Measurements from ENCODE around the gene KRTCAP3.

The KRTCAP3 gene

GRCh38 chr2:27441226-27441926, 805 bp upstream of the KRTCAP3 start:
- no peak for DNase-seq

GRCh38 chr2:27442920-27443282, 720 bp downstream of the KRTCAP3 start:
- no peak for DNase-seq

GRCh38 chr2:27445155-27445554, 3.0 kb downstream of the KRTCAP3 start:
- no peak for DNase-seq

- DNase-seq, result no peak
Measured at GRCh38 chr2:27445615-27446014, 3.4 kb downstream of the KRTCAP3 start.

GRCh38 chr2:27446057-27446456, 3.9 kb downstream of the KRTCAP3 start:
- no peak for DNase-seq

GRCh38 chr2:27448381-27448780, 6.2 kb downstream of the KRTCAP3 start:
- no peak for DNase-seq

- no peak for DNase-seq
Measured at GRCh38 chr2:27451095-27451494, 8.9 kb downstream of the KRTCAP3 start.

GRCh38 chr2:27453968-27454367, 11.8 kb downstream of the KRTCAP3 start:
- DNase-seq, result no peak

GRCh38 chr2:27461118-27461517, 18.9 kb downstream of the KRTCAP3 start:
- no peak for DNase-seq

- DNase-seq, result no peak
Measured at GRCh38 chr2:27464443-27464842, 22.3 kb downstream of the KRTCAP3 start.

GRCh38 chr2:27471961-27472360, 29.8 kb downstream of the KRTCAP3 start:
- DNase-seq, result no peak

GRCh38 chr2:27485496-27485895, 43.3 kb downstream of the KRTCAP3 start:
- no peak for DNase-seq

GRCh38 chr2:27489118-27489497, 46.9 kb downstream of the KRTCAP3 start:
- no peak for DNase-seq

- DNase-seq, result peak; percentile 100
Measured at GRCh38 chr2:27489498-27490397, 47.6 kb downstream of the KRTCAP3 start, which contains the start of gene IFT172. TSS of gene IFT172 (minus strand) at chr2:27489743. CDS start at chr2:27489653, 90 bp downstream.

GRCh38 chr2:27492557-27492956, 50.4 kb downstream of the KRTCAP3 start:
- no peak for DNase-seq

- no peak for DNase-seq
Measured at GRCh38 chr2:27493948-27494283, 51.7 kb downstream of the KRTCAP3 start.

All from SW 1271 (cell line).